Uterus (tissue), 4 donors: ENCODE data around the gene ADGRF4. TPM values are rescaled to one million over a fixed set of nuclear protein-coding genes. Genes with fewer than 3 reads are reported as not detected.

Source experiments
- DNase-seq, 2 donors: peaks; one replicate each; pipeline ENCODE4 v3.0.0-alpha.2; 2019 to 2020
- H3K27ac ChIP-seq, 2 donors: fragments of 200-600 bp; sonication (generic); 1 replicate in 1 of 2; 2 replicates in 1 of 2; pipeline ENCODE4 v1.5.1; 2016 to 2018
- H3K27me3 ChIP-seq, 2 donors: fragments of 200-600 bp; sonication (generic); one replicate each; pipeline ENCODE4 v1.5.1; 2018 to 2019; ENCODE audit warnings: control low read depth in 1 of 2
- H3K36me3 ChIP-seq, 2 donors: fragments of 200-600 bp; sonication (generic); one replicate each; pipeline ENCODE4 v1.5.1; 2019; ENCODE audit warnings: control low read depth in 1 of 2
- H3K4me1 ChIP-seq, 2 donors: fragments of 200-600 bp; sonication (generic); one replicate each; pipeline ENCODE4 v1.5.1; 2018 to 2019; ENCODE audit warnings: control low read depth in 1 of 2
- H3K4me3 ChIP-seq, 2 donors: fragments of 200-600 bp; sonication (generic); 1 replicate in 1 of 2; 2 replicates in 1 of 2; pipeline ENCODE4 v1.5.1; 2018 to 2019; ENCODE audit warnings: mild to moderate bottlenecking in 1 of 2
- H3K9me3 ChIP-seq, 2 donors: fragments of 200-600 bp; sonication (generic); one replicate each; pipeline ENCODE4 v1.5.1; 2019; ENCODE audit warnings: control low read depth in 1 of 2
- CTCF ChIP-seq, 4 experiments: fragments of 200-600 bp in 2 of 4; fragments of 450-650 bp in 2 of 4; sonication (generic) in 2 of 4; IDR thresholded peaks; one replicate each; pipeline ENCODE4 v1.5.1; 2016 to 2019; ENCODE audit warnings: antibody characterized with exemption in 4 of 4, mild to moderate bottlenecking in 2 of 4, moderate library complexity in 1 of 4
- intact Hi-C: fragments of 100-400 bp; cut with DNase I; formaldehyde crosslinking; loops from one replicate; pipeline ENCODE4 v1.15.1; 2023; ENCODE audit warnings: low total_unique reads
- total RNA-seq, 4 donors: library from RNA; depleted of rRNA in 3 of 4; stranded (reverse); fragments of >200 nt in 3 of 4; gene quantifications; one replicate each; pipeline versions ENCODE4 v1.1.0 to v1.2.4, GENCODE V29; 2014 to 2023
- donor health status: DM: yes; HTN: yes; CAD: no.

ADGRF4 gene
- total RNA-seq, 4 donors from 2014 or later = 0.24 TPM; not detected in 3

- Histone ChIP-seq H3K27me3 (no peaks in the 10 kb centered on the region), H3K36me3 (no peaks in the 10 kb centered on the region), H3K27ac (no peak overlapping the region), H3K4me3 (no peak overlapping the region), H3K9me3 (no peaks in the 10 kb centered on the region), H3K4me1 (no peaks in the 10 kb centered on the region)
- no peak for DNase-seq
- intact Hi-C loops = no loop called here
- TF ChIP-seq CTCF (IDR thresholded peaks at IDR 0.05) = no peak
These were observed 71.6 kb downstream of the ADGRF4 start for GRCh38 chr6:47769982-47770381.

Other genes with a start within 250 kb of the ADGRF4 start
- 10 to 100 TPM; 11.0 to 63.9 (median 24.3) TPM for gene CD2AP, start 220.8 kb upstream of the ADGRF4 start, total RNA-seq
- not detected for gene OPN5, start 83.5 kb downstream of the ADGRF4 start, total RNA-seq